OCI-LY7 (cell line): ENCODE data around the gene ZNF563. TPM values are rescaled to one million over a fixed set of nuclear protein-coding genes. Genes with fewer than 3 reads are reported as not detected.

Experiments
- BruUV-seq: library from RNA; stranded (reverse); fragments of 400-500 nt; replicated peaks from 2 replicates; lab custom pipeline; 2021; lab: Mats Ljungman, UMichigan
- CTCF ChIA-PET: fragments of 300-600 bp; sonication (Branson Sonifier 250); formaldehyde crosslinking; loops from one replicate; lab custom pipeline; 2022; ENCODE audit warnings: antibody characterized with exemption; ENCODE audit not compliant: unreplicated experiment; lab: Charles Lee
- POLR2A ChIA-PET: fragments of 300-600 bp; sonication (Branson Sonifier 250); formaldehyde crosslinking; loops from one replicate; lab custom pipeline; 2022; ENCODE audit warnings: antibody characterized with exemption; lab: Charles Lee
- DNase-seq: peaks from one replicate; pipeline ENCODE4 v3.0.0-alpha.2; 2015; ENCODE audit warnings: low spot score
- H2AFZ ChIP-seq: fragments of 200-600 bp; sonication (generic), shearing (Covaris generic); 2 replicates; pipeline ENCODE4 v1.6.1; 2014; ENCODE audit warnings: mild to moderate bottlenecking, antibody characterized with exemption, low read length, moderate library complexity
- H3K27ac ChIP-seq: fragments of 200-600 bp; sonication (generic); 2 replicates; pipeline ENCODE4 v1.5.1; 2014; ENCODE audit warnings: mixed run types, low read depth, mild to moderate bottlenecking, moderate library complexity, low read length, inconsistent platforms; ENCODE audit not compliant: poor library complexity, severe bottlenecking
- H3K36me3 ChIP-seq: fragments of 200-600 bp; sonication (generic); 2 replicates; pipeline ENCODE4 v1.6.1; 2014; ENCODE audit warnings: mild to moderate bottlenecking, antibody characterized with exemption, low read length, moderate library complexity, mixed read lengths; ENCODE audit not compliant: insufficient read depth
- H3K4me1 ChIP-seq: fragments of 200-600 bp; sonication (generic); 2 replicates; pipeline ENCODE4 v1.5.1; 2014; ENCODE audit warnings: mild to moderate bottlenecking, low read length; ENCODE audit not compliant: insufficient read depth, poor library complexity, severe bottlenecking
- H3K4me2 ChIP-seq: fragments of 200-600 bp; sonication (generic); 2 replicates; pipeline ENCODE4 v1.6.1; 2014; ENCODE audit warnings: mild to moderate bottlenecking, low read length
- H3K4me3 ChIP-seq: fragments of 200-600 bp; sonication (generic); 2 replicates; pipeline ENCODE4 v1.5.1; 2014; ENCODE audit warnings: mild to moderate bottlenecking, low read depth, low read length; ENCODE audit not compliant: poor library complexity, severe bottlenecking
- H3K79me2 ChIP-seq: fragments of 200-600 bp; sonication (generic); 2 replicates; pipeline ENCODE4 v1.6.1; 2016; ENCODE audit warnings: low read depth, mild to moderate bottlenecking, low read length, moderate library complexity, mixed read lengths; ENCODE audit not compliant: insufficient read depth
- H3K9me2 ChIP-seq: fragments of 200-600 bp; sonication (generic); 2 replicates; pipeline ENCODE4 v1.6.1; 2016; ENCODE audit warnings: mild to moderate bottlenecking, low read length, mixed read lengths; ENCODE audit not compliant: insufficient read depth
- H3K9me3 ChIP-seq: fragments of 200-600 bp; sonication (generic); 2 replicates; pipeline ENCODE4 v1.6.1; 2014; ENCODE audit warnings: mild to moderate bottlenecking, mixed run types, low read length, mixed read lengths
- H4K20me1 ChIP-seq: fragments of 200-600 bp; sonication (generic); 2 replicates; pipeline ENCODE4 v1.6.1; 2014; ENCODE audit warnings: mild to moderate bottlenecking, antibody characterized with exemption, low read length, moderate library complexity, mixed read lengths; ENCODE audit not compliant: insufficient read depth
- EZH2phosphoT487 ChIP-seq: fragments of 200-600 bp; sonication (generic); IDR thresholded peaks from 2 replicates; pipeline ENCODE4 v1.6.1; 2018; ENCODE audit warnings: low read depth, borderline replicate concordance, mild to moderate bottlenecking, mixed run types, antibody characterized with exemption, low read length, moderate library complexity, mixed read lengths
- intact Hi-C: fragments of 100-400 bp; cut with micrococcal nuclease; formaldehyde crosslinking; loops from one replicate; pipeline ENCODE4 v1.10.0; 2022; ENCODE audit not compliant: unreplicated experiment
- total RNA-seq, 2 experiments: library from RNA; depleted of rRNA in 1 of 2; stranded (reverse); fragments of >200 nt in 1 of 2; shearing (Covaris generic) in 1 of 2; gene quantifications; 2 replicates each; pipeline ENCODE4 v1.2.3, GENCODE V29; 2014 to 2022
- TF ChIP-seq, protein P1 (sequence below): fragments of 200-600 bp; sonication (generic); conservative IDR thresholded peaks from 2 replicates; pipeline ENCODE4 v1.5.1; 2014; ENCODE audit warnings: mild to moderate bottlenecking, antibody characterized with exemption, low read length, moderate library complexity, mixed read lengths

Gene ZNF563
- total RNA-seq, 2 experiments from 2014 or later = 3.2 to 6.6 TPM

DNA sequence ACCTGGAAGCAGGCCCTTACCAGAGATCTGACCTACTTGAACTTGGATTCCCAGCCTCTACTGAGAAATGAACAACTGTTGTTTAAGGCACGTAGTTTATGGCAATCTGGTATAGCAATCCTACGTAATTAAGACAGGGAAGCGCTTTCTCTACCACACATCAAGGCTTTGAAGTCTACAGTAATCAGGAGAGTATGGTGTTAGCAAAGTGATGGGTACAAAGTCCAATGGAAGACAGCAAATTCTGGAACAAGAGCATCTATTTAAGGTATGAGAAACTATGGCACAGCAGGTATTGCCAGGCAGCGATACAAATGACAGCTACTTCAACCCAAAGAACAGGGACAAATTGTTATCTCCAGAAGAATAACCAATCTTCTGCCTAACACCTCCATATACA is 3.1 kb downstream of the ZNF563 start:
- TF ChIP-seq EZH2phosphoT487 = no peak
- TF ChIP-seq, protein P1, sequence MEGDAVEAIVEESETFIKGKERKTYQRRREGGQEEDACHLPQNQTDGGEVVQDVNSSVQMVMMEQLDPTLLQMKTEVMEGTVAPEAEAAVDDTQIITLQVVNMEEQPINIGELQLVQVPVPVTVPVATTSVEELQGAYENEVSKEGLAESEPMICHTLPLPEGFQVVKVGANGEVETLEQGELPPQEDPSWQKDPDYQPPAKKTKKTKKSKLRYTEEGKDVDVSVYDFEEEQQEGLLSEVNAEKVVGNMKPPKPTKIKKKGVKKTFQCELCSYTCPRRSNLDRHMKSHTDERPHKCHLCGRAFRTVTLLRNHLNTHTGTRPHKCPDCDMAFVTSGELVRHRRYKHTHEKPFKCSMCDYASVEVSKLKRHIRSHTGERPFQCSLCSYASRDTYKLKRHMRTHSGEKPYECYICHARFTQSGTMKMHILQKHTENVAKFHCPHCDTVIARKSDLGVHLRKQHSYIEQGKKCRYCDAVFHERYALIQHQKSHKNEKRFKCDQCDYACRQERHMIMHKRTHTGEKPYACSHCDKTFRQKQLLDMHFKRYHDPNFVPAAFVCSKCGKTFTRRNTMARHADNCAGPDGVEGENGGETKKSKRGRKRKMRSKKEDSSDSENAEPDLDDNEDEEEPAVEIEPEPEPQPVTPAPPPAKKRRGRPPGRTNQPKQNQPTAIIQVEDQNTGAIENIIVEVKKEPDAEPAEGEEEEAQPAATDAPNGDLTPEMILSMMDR = no peak
- POLR2A ChIA-PET = no interaction called here
- Histone ChIP-seq H3K36me3 (no peaks in the 10 kb centered on the region), H3K79me2 (peaks cover 6% of the 10 kb centered on the region; the same call in 1 of the 2 replicates), H3K27ac (no peak overlapping the region), H2AFZ (no peak overlapping the region), H3K9me3 (no peaks in the 10 kb centered on the region), H3K4me2 (no peak overlapping the region), H3K4me3 (no peak overlapping the region), H3K9me2 (no peaks in the 10 kb centered on the region), H4K20me1 (no peaks in the 10 kb centered on the region), H3K4me1 (peaks cover 24% of the 10 kb centered on the region)
- intact Hi-C loops = no loop called here
- no TSS peak for BruUV-seq
- no peak for DNase-seq
- CTCF ChIA-PET = no interaction called here

- intact Hi-C loops = no loop called here
- H3K27ac ChIP-seq = no peak overlapping the region
- ChIA-PET POLR2A (no interaction called here), CTCF (no interaction called here)
- peaks cover 12% of the 10 kb centered on the region; the same call in 1 of the 2 replicates for H3K9me3 ChIP-seq
- BruUV-seq = no TSS peak
- no peak for DNase-seq
- peaks cover 31% of the 10 kb centered on the region for H3K36me3 ChIP-seq
- no peaks in the 10 kb centered on the region for H3K9me2 ChIP-seq
- H3K4me2 ChIP-seq = no peak overlapping the region
- no peak overlapping the region for H2AFZ ChIP-seq
- no peak overlapping the region for H3K4me3 ChIP-seq
- no peaks in the 10 kb centered on the region for H4K20me1 ChIP-seq
- no peak for TF ChIP-seq EZH2phosphoT487
- TF ChIP-seq, protein P1 = no peak
- H3K4me1 ChIP-seq = no peaks in the 10 kb centered on the region
- no peaks in the 10 kb centered on the region for H3K79me2 ChIP-seq
These were observed 7.7 kb downstream of the ZNF563 start for GRCh38 chr19:12325690-12326089.

GRCh38 chr19:12318782-12319413 is 14.5 kb downstream of the ZNF563 start:
- no peak for TF ChIP-seq EZH2phosphoT487
- TF ChIP-seq, protein P1 = no peak
- Histone ChIP-seq H3K9me2 (no peaks in the 10 kb centered on the region), H3K79me2 (no peaks in the 10 kb centered on the region), H3K9me3 (peaks cover 12% of the 10 kb centered on the region; the same call in 1 of the 2 replicates), H4K20me1 (no peaks in the 10 kb centered on the region), H2AFZ (no peak overlapping the region), H3K36me3 (peaks cover 62% of the 10 kb centered on the region), H3K27ac (no peak overlapping the region), H3K4me2 (no peak overlapping the region), H3K4me1 (no peaks in the 10 kb centered on the region), H3K4me3 (no peak overlapping the region)
- POLR2A ChIA-PET = no interaction called here
- intact Hi-C loops = no loop called here
- DNase-seq = no peak
- TSS peak; percentile 45 for BruUV-seq
- CTCF ChIA-PET = no interaction called here
